ENCODE measurements around the gene LRRC74A.
"Not testable (repeated sequence)": the region's sequence is repeated elsewhere in the genome, so short reads cannot be mapped to it uniquely, and the experiment has no call there.

The LRRC74A gene

DNA sequence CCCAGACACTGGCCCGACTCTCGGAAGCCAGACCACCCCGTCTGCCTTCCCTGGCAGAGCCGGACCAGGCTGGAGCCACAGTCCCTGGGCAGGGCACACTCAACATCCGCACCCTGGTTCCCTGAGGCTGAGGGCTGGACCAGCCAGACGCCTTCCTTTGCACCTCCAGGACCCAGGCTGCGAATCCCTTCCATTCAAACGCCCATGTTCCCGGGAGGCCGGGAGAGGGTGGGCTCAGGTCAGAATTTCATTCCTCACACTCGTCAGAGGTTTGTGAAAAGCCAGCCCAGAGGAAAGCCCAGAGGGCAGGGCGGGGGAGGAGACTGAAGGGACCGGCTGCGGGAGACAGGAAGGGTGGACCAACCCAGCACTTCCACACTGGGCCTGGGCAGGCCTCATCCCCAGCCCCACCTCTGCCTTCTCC, 58.7 kb downstream of the LRRC74A start:
- no peak for DNase-seq (ENCODE audit: low spot score)
- TF ChIP-seq, protein P1, sequence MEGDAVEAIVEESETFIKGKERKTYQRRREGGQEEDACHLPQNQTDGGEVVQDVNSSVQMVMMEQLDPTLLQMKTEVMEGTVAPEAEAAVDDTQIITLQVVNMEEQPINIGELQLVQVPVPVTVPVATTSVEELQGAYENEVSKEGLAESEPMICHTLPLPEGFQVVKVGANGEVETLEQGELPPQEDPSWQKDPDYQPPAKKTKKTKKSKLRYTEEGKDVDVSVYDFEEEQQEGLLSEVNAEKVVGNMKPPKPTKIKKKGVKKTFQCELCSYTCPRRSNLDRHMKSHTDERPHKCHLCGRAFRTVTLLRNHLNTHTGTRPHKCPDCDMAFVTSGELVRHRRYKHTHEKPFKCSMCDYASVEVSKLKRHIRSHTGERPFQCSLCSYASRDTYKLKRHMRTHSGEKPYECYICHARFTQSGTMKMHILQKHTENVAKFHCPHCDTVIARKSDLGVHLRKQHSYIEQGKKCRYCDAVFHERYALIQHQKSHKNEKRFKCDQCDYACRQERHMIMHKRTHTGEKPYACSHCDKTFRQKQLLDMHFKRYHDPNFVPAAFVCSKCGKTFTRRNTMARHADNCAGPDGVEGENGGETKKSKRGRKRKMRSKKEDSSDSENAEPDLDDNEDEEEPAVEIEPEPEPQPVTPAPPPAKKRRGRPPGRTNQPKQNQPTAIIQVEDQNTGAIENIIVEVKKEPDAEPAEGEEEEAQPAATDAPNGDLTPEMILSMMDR (IDR thresholded peaks at IDR 0.05; ENCODE audit: extremely low read depth, missing control alignments): no peak

DNA sequence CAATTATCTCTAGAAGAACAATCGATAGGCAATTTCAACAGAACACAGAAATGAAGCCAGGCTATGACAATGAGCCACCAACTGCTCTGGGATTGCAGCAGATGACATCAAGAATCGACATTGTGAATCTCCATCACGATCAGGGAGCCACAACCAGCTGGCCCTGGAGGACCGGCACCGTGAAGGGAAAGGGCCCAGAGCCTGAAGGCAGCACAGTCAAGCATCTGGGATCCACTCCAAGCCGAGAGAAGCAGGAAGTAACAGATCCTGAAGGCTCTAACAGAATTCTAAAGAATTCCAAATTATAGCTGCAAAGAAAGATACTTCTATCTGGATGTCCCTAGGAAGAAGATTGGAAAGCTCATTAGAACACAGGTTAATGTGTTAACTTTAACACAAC, 61.0 kb downstream of the LRRC74A start:
- TF ChIP-seq, protein P1 (IDR thresholded peaks at IDR 0.05; ENCODE audit: extremely low read depth, missing control alignments): no peak
- DNase-seq (ENCODE audit: low spot score): no peak

DNA sequence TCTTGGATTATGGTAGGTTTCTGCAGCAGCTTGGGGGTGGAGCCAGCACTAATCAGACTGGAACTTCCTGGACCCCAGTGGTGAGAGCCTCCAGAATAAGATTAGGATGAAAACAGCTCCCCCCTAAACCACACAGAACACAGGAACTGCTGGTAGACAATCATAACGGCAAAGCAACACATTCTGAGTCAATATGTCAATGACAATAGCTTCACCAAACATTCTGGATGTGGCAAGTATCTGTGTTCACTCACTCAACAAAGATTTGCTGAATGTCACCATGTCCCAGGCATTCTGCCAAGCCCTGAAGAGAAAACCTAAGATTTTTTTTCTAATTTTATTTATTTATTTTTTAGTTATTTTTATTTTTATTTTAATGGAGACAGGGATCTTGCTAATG, 65.2 kb downstream of the LRRC74A start:
- DNase-seq (ENCODE audit: low spot score): no peak

DNA sequence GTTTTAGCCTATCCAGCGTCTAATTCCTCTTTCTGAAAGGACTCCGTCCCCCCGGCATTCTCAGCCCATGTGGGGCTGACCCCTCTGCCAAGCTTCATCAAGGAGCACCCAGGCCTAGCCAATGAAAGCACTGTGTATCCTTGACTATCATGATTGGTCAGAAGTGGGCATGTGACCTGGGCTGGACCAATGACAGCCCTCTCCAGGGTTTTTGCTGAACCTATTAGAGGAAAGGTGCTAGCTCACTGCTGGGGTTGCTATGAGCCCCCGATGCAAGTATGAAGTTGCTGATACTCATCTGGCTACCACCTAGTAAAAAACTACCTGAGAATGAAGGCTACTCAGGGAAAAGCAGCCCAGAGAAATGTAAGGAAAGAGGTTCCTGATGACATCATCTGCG, 68.1 kb downstream of the LRRC74A start:
- TF ChIP-seq, protein P1 (IDR thresholded peaks at IDR 0.05; ENCODE audit: extremely low read depth, missing control alignments): no peak

More for the DNA sequence above, 65.2 kb downstream of the LRRC74A start:
- TF ChIP-seq, protein P1 (IDR thresholded peaks at IDR 0.05; ENCODE audit: extremely low read depth, missing control alignments): no peak

DNA sequence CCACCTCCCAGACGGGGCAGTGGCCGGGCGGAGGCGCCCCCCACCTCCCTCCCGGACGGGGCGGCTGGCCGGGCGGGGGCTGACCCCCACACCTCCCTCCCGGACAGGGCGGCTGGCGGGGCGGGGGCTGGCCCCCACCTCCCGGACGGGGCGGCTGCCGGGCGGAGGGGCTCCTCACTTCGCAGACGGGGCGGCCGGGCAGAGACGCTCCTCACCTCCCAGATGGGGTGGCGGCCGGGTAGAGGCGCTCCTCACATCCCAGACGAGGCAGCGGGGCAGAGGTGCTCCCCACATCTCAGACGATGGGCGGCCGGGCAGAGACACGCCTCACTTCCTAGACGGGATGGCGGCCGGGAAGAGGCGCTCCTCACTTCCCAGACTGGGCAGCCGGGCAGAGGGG, 71.8 kb downstream of the LRRC74A start:
- not testable (repeated sequence) for DNase-seq (ENCODE audit: low spot score)

More for the DNA sequence above, 68.1 kb downstream of the LRRC74A start:
- DNase-seq (ENCODE audit: low spot score): no peak

DNA sequence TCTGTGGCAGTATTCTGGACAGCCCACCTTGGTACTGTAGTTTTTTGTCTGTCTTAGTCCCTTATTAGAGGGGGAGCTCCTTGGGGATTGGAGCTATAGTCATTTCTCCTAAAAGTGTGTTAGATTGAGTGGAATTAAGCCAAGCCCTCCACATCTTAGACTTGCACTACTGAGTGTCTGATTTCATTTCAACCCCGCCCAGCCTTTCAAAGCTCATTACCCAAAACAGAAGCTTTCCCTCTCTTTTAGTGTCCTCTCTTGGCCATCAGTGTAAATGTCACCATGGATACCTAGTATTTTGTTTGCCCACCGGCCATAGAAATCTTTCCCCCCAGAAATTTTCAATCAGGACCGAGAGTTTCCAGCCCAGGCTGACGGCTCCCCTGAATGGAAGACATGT, 74.5 kb downstream of the LRRC74A start:
- TF ChIP-seq, protein P1 (IDR thresholded peaks at IDR 0.05; ENCODE audit: extremely low read depth, missing control alignments): no peak
- no peak for DNase-seq (ENCODE audit: low spot score)

DNA sequence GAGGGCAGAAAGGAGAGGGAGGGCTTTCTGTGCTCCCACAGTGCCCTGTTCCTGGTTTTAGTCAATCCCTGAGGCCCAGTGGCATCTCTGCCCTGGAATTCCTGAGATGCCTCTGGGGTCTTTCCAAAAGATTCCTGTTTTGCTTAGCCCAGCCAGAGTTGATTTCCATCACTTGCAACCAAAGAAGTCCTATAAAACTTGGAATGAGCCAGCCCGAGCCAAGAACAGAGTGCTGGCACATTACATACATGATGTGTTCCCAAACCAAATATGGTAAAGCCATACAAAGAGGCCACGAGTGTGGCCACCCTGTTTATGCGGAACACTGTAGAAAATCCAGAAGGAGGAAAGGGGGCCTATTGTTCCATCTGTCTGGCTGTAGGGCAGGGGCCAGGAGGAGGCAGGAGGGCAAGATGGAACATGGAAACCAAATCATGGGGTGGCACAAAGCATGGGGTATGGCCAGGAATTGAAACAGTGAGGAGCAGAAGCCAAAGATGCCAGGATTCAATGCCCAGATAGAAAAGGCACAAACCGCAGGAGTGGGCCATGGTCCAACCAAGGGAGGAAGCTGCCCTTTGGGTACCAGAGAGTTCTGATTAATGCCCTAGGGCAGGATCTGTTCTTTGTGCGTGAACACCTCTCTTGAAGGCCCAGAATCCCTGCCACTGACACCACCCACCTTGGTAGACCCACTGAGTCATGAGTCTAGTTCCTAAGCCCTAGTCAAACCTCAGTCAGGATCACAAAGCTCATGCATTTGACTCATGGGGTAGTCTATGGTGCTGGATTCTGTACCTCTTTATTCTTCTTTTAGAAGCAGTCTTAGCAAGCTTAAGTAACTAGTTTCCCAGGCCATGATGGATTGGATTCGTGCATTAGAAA, 75.2 kb downstream of the LRRC74A start:
- TF ChIP-seq, protein P1 (IDR thresholded peaks at IDR 0.05; ENCODE audit: extremely low read depth, missing control alignments): no peak
- DNase-seq (ENCODE audit: low spot score): no peak

DNA sequence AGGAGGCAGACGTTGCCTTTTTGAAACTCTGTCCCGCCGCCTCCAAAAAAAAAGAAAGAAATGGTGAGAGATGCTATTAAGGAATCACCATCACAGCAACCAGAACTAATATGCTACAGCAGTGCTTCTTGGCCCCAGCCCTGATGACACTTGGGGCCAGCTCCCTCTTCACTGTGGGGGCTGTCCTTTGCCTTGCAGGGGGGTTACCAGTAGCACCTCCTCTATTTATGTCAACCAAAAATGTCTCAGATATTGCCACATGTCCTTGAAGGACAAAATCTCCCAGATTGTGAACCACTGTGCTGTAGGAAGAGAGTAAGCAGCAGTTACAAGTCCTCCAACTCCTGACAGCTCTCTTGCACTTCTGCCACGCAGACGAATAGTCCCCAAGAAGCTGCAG, 76.4 kb downstream of the LRRC74A start:
- TF ChIP-seq, protein P1 (IDR thresholded peaks at IDR 0.05; ENCODE audit: extremely low read depth, missing control alignments): no peak
- no peak for DNase-seq (ENCODE audit: low spot score)
